A673 (cell line): ENCODE data around the gene RPS8.

Experiments used
- EZH2 ChIP-seq: fragments of 200-600 bp; sonication (generic); IDR thresholded peaks from 2 replicates; pipeline ENCODE4 v1.6.1; 2017; ENCODE audit warnings: borderline replicate concordance, low read depth, mild to moderate bottlenecking, mixed read lengths, antibody characterized with exemption, low read length; ENCODE audit not compliant: poor library complexity, severe bottlenecking
- TF ChIP-seq, protein P1 (sequence below): fragments of 300-800, 200-600 bp; sonication (generic); conservative IDR thresholded peaks from 2 replicates; pipeline ENCODE4 v1.5.1; 2017; ENCODE audit warnings: low read depth, mild to moderate bottlenecking, antibody characterized with exemption, low read length, moderate library complexity, mixed read lengths

DNA sequence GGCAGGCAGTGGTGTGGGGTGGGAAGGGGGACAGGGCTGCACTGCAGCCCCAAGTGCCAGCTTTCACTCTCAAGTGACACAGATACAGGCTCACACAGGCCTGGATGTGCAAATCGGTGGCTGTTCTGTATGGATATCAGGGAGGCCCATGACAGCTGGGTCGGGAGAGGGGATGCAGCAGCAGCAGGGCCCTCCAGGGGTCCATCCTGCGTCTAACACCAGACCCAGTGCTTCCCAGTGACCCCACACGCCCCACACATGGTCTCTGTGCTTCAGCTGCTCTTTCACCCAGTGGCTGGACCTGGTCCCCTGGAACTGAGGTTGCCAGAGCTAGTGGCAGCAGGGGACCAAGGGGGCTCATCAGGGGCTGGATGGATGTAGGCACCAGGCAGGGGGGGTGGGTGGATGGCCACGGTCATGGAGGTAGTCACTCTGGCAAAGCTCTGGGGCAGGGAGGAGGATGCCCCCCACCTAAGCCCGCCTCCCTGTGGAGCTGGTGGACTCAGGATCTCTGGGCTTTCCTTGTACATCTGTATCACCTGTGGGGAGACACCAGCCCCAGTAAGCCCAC lies 46.9 kb downstream of the RPS8 start:
- TF ChIP-seq, protein P1, sequence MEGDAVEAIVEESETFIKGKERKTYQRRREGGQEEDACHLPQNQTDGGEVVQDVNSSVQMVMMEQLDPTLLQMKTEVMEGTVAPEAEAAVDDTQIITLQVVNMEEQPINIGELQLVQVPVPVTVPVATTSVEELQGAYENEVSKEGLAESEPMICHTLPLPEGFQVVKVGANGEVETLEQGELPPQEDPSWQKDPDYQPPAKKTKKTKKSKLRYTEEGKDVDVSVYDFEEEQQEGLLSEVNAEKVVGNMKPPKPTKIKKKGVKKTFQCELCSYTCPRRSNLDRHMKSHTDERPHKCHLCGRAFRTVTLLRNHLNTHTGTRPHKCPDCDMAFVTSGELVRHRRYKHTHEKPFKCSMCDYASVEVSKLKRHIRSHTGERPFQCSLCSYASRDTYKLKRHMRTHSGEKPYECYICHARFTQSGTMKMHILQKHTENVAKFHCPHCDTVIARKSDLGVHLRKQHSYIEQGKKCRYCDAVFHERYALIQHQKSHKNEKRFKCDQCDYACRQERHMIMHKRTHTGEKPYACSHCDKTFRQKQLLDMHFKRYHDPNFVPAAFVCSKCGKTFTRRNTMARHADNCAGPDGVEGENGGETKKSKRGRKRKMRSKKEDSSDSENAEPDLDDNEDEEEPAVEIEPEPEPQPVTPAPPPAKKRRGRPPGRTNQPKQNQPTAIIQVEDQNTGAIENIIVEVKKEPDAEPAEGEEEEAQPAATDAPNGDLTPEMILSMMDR: no peak
- TF ChIP-seq EZH2: no peak
